ENCODE results near the gene ACTRT2.

Gene ACTRT2

DNA sequence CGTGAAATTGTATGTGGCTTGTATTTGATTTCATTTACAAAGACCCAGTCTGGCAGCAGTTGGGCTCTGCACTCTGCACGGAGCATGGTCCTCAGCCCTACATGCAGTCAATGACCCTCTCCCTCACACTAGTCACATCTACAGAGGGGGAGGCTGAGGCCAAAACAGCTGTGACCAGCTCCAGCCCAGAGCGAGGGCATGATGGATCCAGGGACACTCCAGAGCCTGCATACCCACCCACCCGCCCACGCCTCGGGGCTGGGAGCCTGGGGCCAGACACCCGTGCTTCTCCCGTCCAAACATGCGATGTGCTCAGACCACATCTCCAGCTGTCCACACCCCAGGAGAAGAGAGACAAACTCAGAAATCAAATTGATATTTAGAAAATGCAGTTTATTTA lies 33.8 kb downstream of the ACTRT2 start:
- DNase-seq (ENCODE audit: low spot score): no peak

- DNase-seq (ENCODE audit: low spot score): no peak
These were observed 35.4 kb downstream of the ACTRT2 start for GRCh38 chr1:3056641-3057040.

DNA sequence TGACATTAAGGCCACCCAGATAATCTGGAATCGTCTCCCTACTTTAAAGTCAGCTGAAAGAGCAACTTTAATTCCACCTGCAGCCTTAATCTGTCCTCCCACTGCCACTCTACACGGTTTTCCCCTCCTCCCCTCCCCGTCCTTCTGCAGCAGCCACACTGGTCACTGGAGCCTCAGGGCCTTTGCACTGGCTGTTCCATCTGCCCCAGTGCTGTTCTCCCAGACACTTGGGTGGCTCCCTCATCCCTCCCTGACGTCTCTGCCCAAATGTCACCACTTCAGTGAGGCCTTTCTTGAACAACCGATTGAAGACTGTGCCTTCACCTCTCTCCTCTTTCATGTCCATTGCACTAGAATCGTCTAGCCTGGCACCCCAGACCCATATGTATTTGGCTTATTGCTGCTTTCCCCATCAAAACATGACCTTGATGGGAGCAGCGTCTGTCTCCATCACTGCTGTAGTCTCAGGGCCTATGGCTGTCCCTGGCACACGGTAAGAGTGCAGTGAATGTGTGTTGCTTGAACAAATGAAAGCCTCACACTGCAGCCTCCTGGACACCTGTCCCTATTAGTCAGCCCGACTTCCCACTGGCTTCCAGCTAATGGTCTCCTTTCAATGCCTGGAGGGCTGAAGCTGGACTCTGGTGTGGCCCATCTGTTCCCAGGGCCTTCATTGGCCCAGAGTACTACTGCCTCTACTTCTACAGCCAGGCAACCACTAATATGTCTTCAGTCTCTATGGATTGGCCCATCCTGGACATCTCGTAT lies 37.2 kb downstream of the ACTRT2 start:
- no peak for DNase-seq (ENCODE audit: low spot score)

GRCh38 chr1:3060127-3060526 lies 38.9 kb downstream of the ACTRT2 start:
- no peak for DNase-seq (ENCODE audit: low spot score)

- DNase-seq (ENCODE audit: low spot score): no peak
These were observed 39.6 kb downstream of the ACTRT2 start for GRCh38 chr1:3060601-3061551.

- no peak for DNase-seq (ENCODE audit: low spot score)
These were observed 40.3 kb downstream of the ACTRT2 start for GRCh38 chr1:3061566-3061965.

GRCh38 chr1:3061981-3062615 lies 40.8 kb downstream of the ACTRT2 start:
- DNase-seq (ENCODE audit: low spot score): no peak

- no peak for DNase-seq (ENCODE audit: low spot score)
These were observed 41.5 kb downstream of the ACTRT2 start for GRCh38 chr1:3062616-3063378.

DNA sequence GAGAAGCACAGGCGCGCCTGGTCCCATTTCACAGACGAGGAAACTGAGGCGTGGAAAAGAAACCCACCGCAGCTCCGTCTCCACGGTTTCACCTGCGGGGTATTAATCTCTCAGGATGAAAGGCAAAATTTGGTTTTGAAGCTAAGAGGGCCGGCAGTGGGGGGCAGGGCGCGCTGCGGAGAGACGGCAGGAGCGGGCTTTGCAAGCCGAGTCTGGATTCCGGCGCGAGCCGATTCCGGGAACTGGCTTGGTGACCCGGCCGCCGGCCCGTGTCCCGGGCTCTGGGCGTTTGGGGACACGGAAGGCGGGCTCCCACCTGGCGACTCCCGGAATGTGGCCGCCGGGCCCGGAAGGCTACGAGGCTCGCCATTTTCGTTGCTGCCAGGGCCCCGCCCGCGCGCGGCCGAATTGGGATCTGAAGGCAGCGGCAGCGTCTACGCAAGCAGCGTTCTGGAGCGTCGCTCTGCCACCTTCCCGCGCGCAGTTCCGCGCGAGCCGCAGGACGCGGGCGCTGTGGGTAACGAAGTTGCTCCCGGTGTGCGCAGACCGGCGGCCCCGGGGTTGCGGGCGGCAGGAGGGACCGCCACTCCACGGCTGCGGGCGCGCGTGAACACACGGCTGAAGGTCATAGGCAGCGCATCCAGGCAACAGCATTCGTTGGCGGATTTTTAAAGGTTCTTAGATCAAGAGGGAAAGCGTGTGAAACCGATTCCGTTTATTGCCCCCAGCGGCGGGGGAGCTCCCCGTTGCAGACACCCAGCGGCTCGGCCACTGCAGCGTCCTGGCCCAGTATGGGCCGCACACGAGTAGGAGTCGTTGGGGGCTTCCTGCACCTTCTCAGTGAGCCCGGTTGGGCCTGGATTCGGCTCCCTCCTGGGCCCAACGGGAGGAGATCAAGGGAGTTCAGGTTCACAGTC lies 42.4 kb downstream of the ACTRT2 start:
- no peak for DNase-seq (ENCODE audit: low spot score)

DNA sequence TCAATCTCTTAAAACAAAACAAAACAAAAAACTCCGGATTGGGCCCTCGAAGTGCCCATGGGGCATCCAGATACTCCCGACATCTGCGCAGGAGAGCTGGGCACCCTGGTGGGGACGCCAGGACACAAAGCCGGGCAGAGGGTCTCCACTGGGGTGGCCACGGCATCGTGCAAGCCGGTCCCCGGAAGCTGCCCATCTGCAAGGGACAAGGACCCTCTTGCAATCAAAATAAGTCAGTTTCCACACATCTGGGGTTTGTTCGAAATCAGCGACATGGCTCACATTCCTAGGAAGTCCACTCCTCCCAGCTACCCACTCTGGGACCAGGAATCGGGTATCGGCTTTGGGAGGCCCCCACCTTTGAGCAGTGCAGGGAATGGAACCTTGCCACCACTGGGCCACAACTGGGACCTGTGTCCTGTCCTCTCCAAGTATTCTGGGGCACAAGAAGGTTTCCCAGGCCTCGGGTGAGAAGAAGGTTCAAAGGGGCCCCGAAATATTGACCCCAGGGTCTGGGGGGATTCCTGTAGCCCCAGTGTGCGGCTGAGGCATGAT lies 43.1 kb downstream of the ACTRT2 start:
- no peak for DNase-seq (ENCODE audit: low spot score)

- no peak for DNase-seq (ENCODE audit: low spot score)
These were observed 43.6 kb downstream of the ACTRT2 start for GRCh38 chr1:3064901-3065300.

DNA sequence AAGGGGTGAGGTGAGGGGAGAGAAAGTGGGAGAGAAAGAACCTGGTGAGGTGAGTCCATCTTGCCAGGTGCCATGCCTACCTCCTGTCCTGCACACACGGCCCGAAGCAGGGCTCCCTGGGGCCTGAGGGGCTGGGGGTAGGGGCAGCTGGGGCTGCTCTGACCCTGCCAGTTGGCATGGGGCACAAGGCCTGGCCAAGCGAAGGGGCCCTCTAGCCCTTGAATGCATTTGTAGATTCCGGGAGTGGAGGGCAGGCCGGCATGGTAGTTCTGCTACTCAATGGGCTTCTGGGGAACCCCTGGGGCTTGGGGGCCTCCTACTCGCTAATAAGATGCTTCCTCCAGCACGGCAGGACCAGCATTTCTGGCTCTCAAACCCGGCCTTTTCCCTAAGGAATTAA lies 44.1 kb downstream of the ACTRT2 start:
- no peak for DNase-seq (ENCODE audit: low spot score)

- DNase-seq (ENCODE audit: low spot score): no peak
These were observed 44.5 kb downstream of the ACTRT2 start for GRCh38 chr1:3065797-3066196.

- DNase-seq (ENCODE audit: low spot score): no peak
These were observed 45.0 kb downstream of the ACTRT2 start for GRCh38 chr1:3066250-3066711.

DNA sequence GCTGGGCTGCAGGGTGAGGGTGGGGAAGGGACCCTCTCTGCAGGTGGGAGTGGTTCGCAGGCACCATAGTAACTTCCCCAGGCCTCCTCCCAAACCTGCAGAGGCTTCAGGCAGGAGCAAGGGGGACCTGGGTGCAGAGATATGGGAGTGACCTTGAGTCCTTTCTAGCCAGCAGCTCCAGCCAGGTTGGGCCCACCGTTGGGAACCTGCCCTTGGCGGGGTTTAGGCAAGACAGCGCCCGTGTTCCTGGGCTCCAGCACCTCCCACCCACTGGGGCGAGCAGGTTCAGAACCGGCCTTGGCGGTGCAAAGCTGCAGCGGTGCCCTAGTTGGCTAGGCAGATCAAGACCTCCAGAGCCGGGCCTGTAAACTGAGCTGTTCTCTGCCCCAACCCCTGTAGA lies 45.6 kb downstream of the ACTRT2 start:
- no peak for DNase-seq (ENCODE audit: low spot score)

GRCh38 chr1:3067301-3067670 lies 46.0 kb downstream of the ACTRT2 start:
- no peak for DNase-seq (ENCODE audit: low spot score)

DNA sequence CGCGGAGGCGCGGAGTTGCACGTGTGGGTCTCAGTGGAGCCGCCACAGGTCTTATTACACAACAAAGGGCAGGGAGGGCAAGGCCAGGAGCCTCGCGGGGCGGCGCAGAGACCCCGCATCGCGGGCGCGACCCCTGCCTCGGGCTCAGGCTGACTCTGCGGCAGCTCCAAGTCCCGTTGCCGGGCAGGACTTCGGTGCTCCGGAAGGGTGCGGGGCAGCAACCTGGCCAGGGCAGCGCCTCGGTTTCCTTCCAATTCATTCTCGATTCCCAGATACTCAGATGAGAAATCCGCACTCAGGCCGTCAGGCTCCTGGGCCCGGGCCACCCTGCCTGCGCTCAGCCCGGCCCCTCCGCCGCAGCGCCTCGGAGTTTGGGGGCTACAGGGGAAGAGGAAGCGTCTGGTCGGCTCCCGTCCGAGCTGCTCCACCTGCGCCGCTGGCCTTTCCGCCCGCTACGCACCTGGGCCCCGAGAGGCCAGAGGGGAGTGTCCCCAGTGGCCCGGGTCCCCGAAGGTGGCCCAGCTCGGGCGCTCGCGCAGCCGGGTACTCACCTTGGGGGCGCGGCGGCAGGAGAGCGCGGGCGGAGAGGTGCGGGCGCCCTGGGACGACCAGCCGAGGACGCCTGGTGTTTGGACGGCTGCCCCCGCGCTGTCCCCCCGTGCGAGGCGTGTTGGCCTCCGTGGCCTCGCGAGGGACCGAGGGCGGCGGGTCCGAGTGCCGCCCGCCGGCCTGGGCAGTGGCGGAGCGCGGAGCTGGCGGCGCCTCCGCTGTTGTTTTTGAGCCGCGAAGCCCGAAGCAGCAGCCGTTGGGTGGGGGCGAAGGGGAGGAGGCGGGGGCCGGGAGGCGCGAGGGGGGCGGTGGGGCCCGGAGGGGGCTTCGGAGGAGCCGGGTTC lies 46.6 kb downstream of the ACTRT2 start:
- no peak for DNase-seq (ENCODE audit: low spot score)

DNA sequence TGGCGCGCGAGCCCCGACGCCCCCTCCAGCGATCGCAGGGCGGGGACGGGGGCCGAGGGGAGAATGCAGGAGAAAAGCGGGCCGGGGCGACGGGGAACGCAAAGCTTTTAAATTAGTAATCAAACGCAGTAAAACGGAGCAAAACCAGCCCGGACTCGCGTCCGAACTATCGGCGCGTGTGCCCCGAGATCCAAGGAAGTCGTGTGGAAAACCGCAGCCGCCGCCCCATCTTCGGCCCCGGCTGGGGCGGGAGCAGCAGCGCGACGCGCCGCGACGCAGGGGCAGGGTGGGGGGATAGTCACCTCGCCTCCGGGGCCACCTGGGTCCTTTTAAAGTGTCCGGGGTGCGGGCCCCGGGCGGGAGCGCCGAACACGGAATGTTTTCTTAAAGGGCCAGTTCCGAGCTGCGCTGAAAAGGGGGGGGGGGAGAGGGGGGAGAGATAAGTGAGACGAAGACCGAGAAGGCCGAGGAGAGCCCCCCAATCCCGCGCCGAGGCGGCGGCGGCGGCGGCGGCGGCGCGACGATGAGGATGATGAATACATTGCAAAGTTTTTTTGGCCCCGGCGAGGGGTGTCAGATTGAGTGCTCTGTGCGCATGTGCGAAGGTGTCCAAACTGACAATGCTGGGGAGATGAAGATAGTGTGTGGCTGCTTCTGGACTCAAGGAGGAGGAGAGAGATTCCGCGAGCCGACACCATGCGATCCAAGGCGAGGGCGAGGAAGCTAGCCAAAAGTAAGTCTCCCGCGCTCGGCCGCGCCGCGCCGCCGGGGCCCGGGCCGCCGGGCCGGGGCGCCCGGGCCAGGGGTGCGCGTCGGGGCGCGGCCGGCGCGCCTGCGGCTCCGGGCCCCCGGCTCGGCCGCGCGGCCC lies 47.5 kb downstream of the ACTRT2 start, which contains the start of gene PRDM16:
TSS of gene PRDM16 (plus strand) at position 640 of the 868 bp plus-strand sequence. CDS start at position 697, 57 bp downstream.
- DNase-seq (ENCODE audit: low spot score): peak; percentile 32

All from LoVo (cell line).